ENCODE measurements around the gene MAN2A2. TPM values are rescaled to one million over a fixed set of nuclear protein-coding genes. Genes with fewer than 3 reads are reported as not detected.
A peak's percentile ranks its signal among the peaks of the same experiment; 100 is the strongest.

Gene MAN2A2
- total and polyA plus RNA-seq, 9 of the 15 experiments (the other 6 are each of a cell fraction or from before 2014, with no cell fraction given), result 7.3 to 151 (median 43.4) TPM

GRCh38 chr15:90873488-90873997, 29.6 kb upstream of the MAN2A2 start:
- H3K9ac ChIP-seq (ENCODE audit: insufficient read depth in 1 of 2, low read depth in 2 of 2, low read length in 2 of 2), result peak overlapping the region; percentile 95 to 96
- H3K9me3 ChIP-seq (replicated peaks; ENCODE audit: control insufficient read depth, insufficient read depth, low read depth, low read length), result no peaks in the 10 kb centered on the region
- H3K4me2 ChIP-seq (ENCODE audit: insufficient read depth, low read length), result peak overlapping the region; percentile 91
- peaks cover 54% of the 10 kb centered on the region for H3K36me3 ChIP-seq (ENCODE audit: control insufficient read depth, insufficient read depth, low read length)
- WGBS (ENCODE audit: insufficient coverage, low coverage, missing lambda C conversion rate), result 26% methylated on average over 5 of the region's 6 CpGs
- ChIA-PET POLR2A (interaction anchor here (0.6 to 2.0 kb wide), 7 partner anchors 8 to 1296 kb away, joined by 3 to 6 read pairs (median 4); no protein-coding TSS in a partner anchor), CTCF (ENCODE audit: low intra/inter-chr PET ratio) (no interaction called here)
- no peaks in the 10 kb centered on the region for H3K27me3 ChIP-seq (ENCODE audit: control insufficient read depth in 2 of 2, insufficient read depth in 2 of 2, low read length in 2 of 2)
- intact Hi-C loops (cut with micrococcal nuclease), result loop anchor here (5.0 kb wide), 3 partner anchors 51 to 221 kb away; partner anchors contain the start of gene BLM
- peak overlapping the region; percentile 96 for H3K27ac ChIP-seq (ENCODE audit: extremely low read depth, low read depth, low read length)
- in situ Hi-C loops (cut with MboI), result no loop called here
- peak overlapping the region; percentile 78 for H3K4me3 ChIP-seq
- FAIRE-seq (no peak), ATAC-seq (no peak), DNase-seq (ENCODE audit: extremely low read depth in 1 of 4, low spot score in 3 of 4) (no peak)
- no peak overlapping the region for H2AFZ ChIP-seq (ENCODE audit: low read depth, low read length)
- H3K4me1 ChIP-seq (replicated peaks in 1 of 2; ENCODE audit: control insufficient read depth in 2 of 2, insufficient read depth in 2 of 2, low read length in 2 of 2), result peaks cover 40 to 67% of the 10 kb centered on the region in 2 experiments
- no TSS peak for BruUV-seq (replicated peaks)
- H4K20me1 ChIP-seq (replicated peaks; ENCODE audit: control insufficient read depth, insufficient read depth, low read length), result peaks cover 12% of the 10 kb centered on the region; the same call in 1 of the 2 replicates
- TF ChIP-seq CCAR2 (IDR thresholded peaks at IDR 0.05; ENCODE audit: low read depth, low read length) (no peak), ZNF740 (CRISPR knock-in tag; IDR thresholded peaks at IDR 0.05) (peak; percentile 54; the same call in 1 of the 2 replicates), ZNF740 (tag; IDR thresholded peaks at IDR 0.05) (no peak), CTCF (IDR thresholded peaks at IDR 0.05 in 2 of 3, conservative IDR thresholded peaks at IDR 0.05 in 1 of 3; ENCODE audit: insufficient read depth in 2 of 3, low read depth in 1 of 3, low read length in 3 of 3) (peak in 1 of 3 experiments; percentile 1; a peak in 1 of 6 replicates)
- H3K9me1 ChIP-seq (ENCODE audit: control insufficient read depth, insufficient read depth, low read length), result no peaks in the 10 kb centered on the region
- H3K79me2 ChIP-seq (ENCODE audit: control insufficient read depth, insufficient read depth, low read length), result peaks cover 68% of the 10 kb centered on the region
